Measurements from ENCODE around the gene TRPC6.

The TRPC6 gene

GRCh38 chr11:101438126-101438525 lies 145.7 kb downstream of the TRPC6 start:
- TF ChIP-seq CTCF (IDR thresholded peaks at IDR 0.05; ENCODE audit: low read depth, low read length, missing control alignments) = no peak
- DNase-seq (ENCODE audit: low read depth) = no peak
- no peak overlapping the region for H3K4me3 ChIP-seq (ENCODE audit: low read depth, low read length)

- peak; percentile 78 for TF ChIP-seq CTCF (IDR thresholded peaks at IDR 0.05; ENCODE audit: low read depth, low read length, missing control alignments)
- DNase-seq (ENCODE audit: low read depth) = no peak
- H3K4me3 ChIP-seq (ENCODE audit: low read depth, low read length) = no peak overlapping the region
Observed at GRCh38 chr11:101436511-101437142, 147.2 kb downstream of the TRPC6 start.

- H3K4me3 ChIP-seq (ENCODE audit: low read depth, low read length) = no peak overlapping the region
- no peak for DNase-seq (ENCODE audit: low read depth)
- no peak for TF ChIP-seq CTCF (IDR thresholded peaks at IDR 0.05; ENCODE audit: low read depth, low read length, missing control alignments)
Observed at GRCh38 chr11:101435408-101435973, 148.3 kb downstream of the TRPC6 start.

- no peak for DNase-seq (ENCODE audit: low read depth)
- no peak overlapping the region for H3K4me3 ChIP-seq (ENCODE audit: low read depth, low read length)
- no peak for TF ChIP-seq CTCF (IDR thresholded peaks at IDR 0.05; ENCODE audit: low read depth, low read length, missing control alignments)
Observed at GRCh38 chr11:101434026-101434643, 149.7 kb downstream of the TRPC6 start.

- TF ChIP-seq CTCF (IDR thresholded peaks at IDR 0.05; ENCODE audit: low read depth, low read length, missing control alignments) = no peak
- no peak for DNase-seq (ENCODE audit: low read depth)
- no peak overlapping the region for H3K4me3 ChIP-seq (ENCODE audit: low read depth, low read length)
Observed at GRCh38 chr11:101433151-101433550, 150.7 kb downstream of the TRPC6 start.

GRCh38 chr11:101429703-101430540 lies 153.9 kb downstream of the TRPC6 start:
- no peak overlapping the region for H3K4me3 ChIP-seq (ENCODE audit: low read depth, low read length)
- DNase-seq (ENCODE audit: low read depth) = no peak
- no peak for TF ChIP-seq CTCF (IDR thresholded peaks at IDR 0.05; ENCODE audit: low read depth, low read length, missing control alignments)

All from GM12864 (cell line).